Measurements from ENCODE around the gene CSTB.

CSTB gene

GRCh38 chr21:43789276-43790009, 13.3 kb upstream of the CSTB start, which contains the start of gene RRP1:
Gene RRP1, plus strand, starts transcription at chr21:43789577. Its CDS starts 53 bp downstream, at chr21:43789630.
- peak; percentile 94 for DNase-seq

- no peak for DNase-seq
Measured at GRCh38 chr21:43786807-43787440, 10.8 kb upstream of the CSTB start.

- DNase-seq = no peak
Measured at GRCh38 chr21:43786300-43786806, 10.2 kb upstream of the CSTB start.

GRCh38 chr21:43785134-43785533, 9.0 kb upstream of the CSTB start:
- DNase-seq = no peak

- DNase-seq = no peak
Measured at GRCh38 chr21:43783098-43783700, 7.1 kb upstream of the CSTB start.

- no peak for DNase-seq
Measured at GRCh38 chr21:43782431-43783097, 6.5 kb upstream of the CSTB start.

- DNase-seq = no peak
Measured at GRCh38 chr21:43781846-43782245, 5.7 kb upstream of the CSTB start.

GRCh38 chr21:43779660-43780059, 3.6 kb upstream of the CSTB start:
- no peak for DNase-seq

- no peak for DNase-seq
Measured at GRCh38 chr21:43778469-43779335, 2.6 kb upstream of the CSTB start.

GRCh38 chr21:43777953-43778352, 1.8 kb upstream of the CSTB start:
- DNase-seq = no peak

- DNase-seq = no peak
Measured at GRCh38 chr21:43775190-43775589, 918 bp downstream of the CSTB start.

- no peak for DNase-seq
Measured at GRCh38 chr21:43774163-43774562, 1.9 kb downstream of the CSTB start.

- no peak for DNase-seq
Measured at GRCh38 chr21:43772425-43772821, 3.7 kb downstream of the CSTB start.

GRCh38 chr21:43771698-43772424, 4.2 kb downstream of the CSTB start:
- no peak for DNase-seq

GRCh38 chr21:43771199-43771675, 4.9 kb downstream of the CSTB start:
- no peak for DNase-seq

GRCh38 chr21:43770066-43770655, 5.9 kb downstream of the CSTB start:
- no peak for DNase-seq

GRCh38 chr21:43769325-43769958, 6.7 kb downstream of the CSTB start:
- DNase-seq = no peak

- no peak for DNase-seq
Measured at GRCh38 chr21:43768868-43769167, 7.3 kb downstream of the CSTB start.

GRCh38 chr21:43767984-43768867, 7.9 kb downstream of the CSTB start:
- no peak for DNase-seq

- DNase-seq = no peak
Measured at GRCh38 chr21:43767498-43767983, 8.6 kb downstream of the CSTB start.
